Endothelial cell of umbilical vein (primary cell): ENCODE results near the gene APBA3. TPM values are rescaled to one million over a fixed set of nuclear protein-coding genes. Genes with fewer than 3 reads are reported as not detected.

Source experiments
- BruUV-seq: library from RNA; stranded (reverse); fragments of 400-500 nt; replicated peaks from 2 replicates; lab custom pipeline; 2021; lab: Mats Ljungman, UMichigan
- CTCF ChIA-PET: fragments of 300-600, 350-600 bp; sonication (Branson Sonifier 250); formaldehyde crosslinking; loops from one replicate; lab custom pipeline; 2021; ENCODE audit warnings: antibody characterized with exemption, inconsistent platforms; lab: Charles Lee
- POLR2A ChIA-PET: fragments of 300-600, 350-600 bp; sonication (Branson Sonifier 250); formaldehyde crosslinking; loops from one replicate; lab custom pipeline; 2021; ENCODE audit warnings: antibody characterized with exemption, inconsistent platforms; lab: Charles Lee
- DNase-seq: peaks from one replicate; pipeline ENCODE4 v3.0.0-alpha.2; 2011; ENCODE audit warnings: low read depth, low spot score
- FAIRE-seq: peaks from 2 replicates; lab custom pipeline; 2011; peaks lifted over from hg19 to GRCh38; lab: Jason Lieb, UNC
- H2AFZ ChIP-seq: 2 replicates; pipeline ENCODE4 v1.6.0; 2012; ENCODE audit warnings: low read depth, low read length, control low read depth, inconsistent platforms
- H3K27ac ChIP-seq: 2 replicates; pipeline ENCODE4 v1.5.1; 2011; ENCODE audit warnings: low read depth, mild to moderate bottlenecking, control low read depth, low read length, moderate library complexity; ENCODE audit not compliant: insufficient read depth
- H3K27me3 ChIP-seq, 2 experiments: 2 replicates each; pipeline versions ENCODE4 v1.6.0 to v1.6.1; 2011; ENCODE audit warnings: low read length in 2 of 2, mixed read lengths in 1 of 2; ENCODE audit not compliant: control insufficient read depth in 2 of 2, insufficient read depth in 2 of 2
- H3K36me3 ChIP-seq, 2 experiments: 2 replicates in 1 of 2; 3 replicates in 1 of 2; pipeline ENCODE4 v1.5.1; 2011; ENCODE audit warnings: low read length in 2 of 2, mild to moderate bottlenecking in 1 of 2, moderate library complexity in 1 of 2; ENCODE audit not compliant: control insufficient read depth in 2 of 2, insufficient read depth in 2 of 2; ENCODE audit errors: extremely low read depth in 1 of 2
- H3K4me1 ChIP-seq: 3 replicates; pipeline ENCODE4 v1.5.1; 2011; ENCODE audit warnings: mild to moderate bottlenecking, low read length; ENCODE audit not compliant: control insufficient read depth, insufficient read depth; ENCODE audit errors: extremely low read depth
- H3K4me2 ChIP-seq: 2 replicates; pipeline ENCODE4 v1.6.1; 2011; ENCODE audit warnings: low read length, control low read depth, mixed read lengths; ENCODE audit not compliant: insufficient read depth
- H3K4me3 ChIP-seq, 3 experiments: fragments of 200-600 bp in 1 of 3; sonication (generic), shearing (Covaris generic) in 1 of 3; replicated peaks in 1 of 3; 2 replicates each; pipeline ENCODE4 v1.5.1; 2011 to 2016; ENCODE audit warnings: control low read depth in 3 of 3, low read length in 3 of 3, mild to moderate bottlenecking in 2 of 3, inconsistent platforms in 1 of 3, low read depth in 1 of 3, moderate library complexity in 1 of 3; ENCODE audit not compliant: insufficient read depth in 1 of 3
- H3K79me2 ChIP-seq: 2 replicates; pipeline ENCODE4 v1.6.0; 2012; ENCODE audit warnings: low read length, inconsistent platforms; ENCODE audit not compliant: control insufficient read depth, insufficient read depth
- H3K9ac ChIP-seq: replicated peaks from 2 replicates; pipeline ENCODE3; 2011; ENCODE audit warnings: low read length, control low read depth; ENCODE audit not compliant: insufficient read depth; ENCODE audit errors: extremely low read depth
- H3K9me1 ChIP-seq: replicated peaks from 3 replicates; pipeline ENCODE4 v1.6.0; 2011; ENCODE audit warnings: mild to moderate bottlenecking, low read length; ENCODE audit not compliant: control insufficient read depth, insufficient read depth; ENCODE audit errors: extremely low read depth
- H3K9me3 ChIP-seq: replicated peaks from 2 replicates; pipeline ENCODE4 v1.5.1; 2012; ENCODE audit warnings: low read length, inconsistent platforms; ENCODE audit not compliant: control insufficient read depth, insufficient read depth
- H4K20me1 ChIP-seq: replicated peaks from 2 replicates; pipeline ENCODE3; 2011; ENCODE audit warnings: mild to moderate bottlenecking, low read length; ENCODE audit not compliant: control insufficient read depth, insufficient read depth; ENCODE audit errors: extremely low read depth
- CTCF ChIP-seq, 2 donors: IDR thresholded peaks; 1 replicate in 1 of 2; 2 replicates in 1 of 2; pipeline ENCODE4 v1.5.1; 2011; ENCODE audit warnings: low read length in 2 of 2, mild to moderate bottlenecking in 2 of 2, moderate library complexity in 2 of 2, control low read depth in 1 of 2, inconsistent platforms in 1 of 2, low read depth in 1 of 2; ENCODE audit not compliant: insufficient read depth in 1 of 2; ENCODE audit errors: extremely low read depth in 1 of 2
- EZH2 ChIP-seq: IDR thresholded peaks from 2 replicates; pipeline ENCODE4 v1.6.1; 2012; ENCODE audit warnings: borderline replicate concordance, low read depth, mild to moderate bottlenecking, moderate library complexity, low read length, inconsistent platforms; ENCODE audit not compliant: severe bottlenecking
- FOS ChIP-seq: IDR thresholded peaks from 2 replicates; pipeline ENCODE4 v1.6.1; 2011; ENCODE audit warnings: mild to moderate bottlenecking, low read length, moderate library complexity, borderline replicate concordance; ENCODE audit not compliant: insufficient read depth
- GATA2 ChIP-seq: IDR thresholded peaks from 2 replicates; pipeline ENCODE4 v1.7.0; 2011; ENCODE audit warnings: low read depth, mild to moderate bottlenecking, moderate library complexity, mixed read lengths, low read length; ENCODE audit not compliant: insufficient read length, insufficient read depth
- JUN ChIP-seq: IDR thresholded peaks from 2 replicates; pipeline ENCODE4 v1.6.1; 2011; ENCODE audit warnings: borderline replicate concordance, low read depth; ENCODE audit not compliant: insufficient read length, insufficient read depth
- MAX ChIP-seq: IDR thresholded peaks from 2 replicates; pipeline ENCODE4 v1.6.1; 2011; ENCODE audit not compliant: insufficient read depth, insufficient read length
- MYC ChIP-seq: IDR thresholded peaks from one replicate; pipeline ENCODE4 v1.6.1; 2011; ENCODE audit warnings: mild to moderate bottlenecking, low read depth, low read length
- POLR2A ChIP-seq: IDR thresholded peaks from 2 replicates; pipeline ENCODE4 v1.6.1; 2012; ENCODE audit warnings: low read depth, mild to moderate bottlenecking, control low read depth, low read length
- POLR2AphosphoS5 ChIP-seq: IDR thresholded peaks from 2 replicates; pipeline ENCODE4 v1.6.1; 2012; ENCODE audit warnings: low read depth, mild to moderate bottlenecking, control low read depth, low read length, moderate library complexity; ENCODE audit not compliant: insufficient read depth
- dilution Hi-C: fragments of 300-500 bp; cut with MboI; formaldehyde crosslinking; loops from one replicate; pipeline ENCODE4 v1.15.0; 2019; ENCODE audit warnings: low sequenced_read_pairs; ENCODE audit not compliant: extremely low pct_ligation_motif_present
- intact Hi-C: fragments of 100-400 bp; cut with micrococcal nuclease; formaldehyde crosslinking; loops from one replicate; pipeline ENCODE4 v1.10.0; 2022
- polyA plus RNA-seq, 4 experiments: library from polyadenylated mRNA; depleted of rRNA in 3 of 4; stranded (reverse) in 3 of 4; unstranded in 1 of 4; fragments of >200 nt; gene quantifications; 2 replicates each; pipeline versions ENCODE4 v1.2.1 to v1.2.3, GENCODE V29; 2011 to 2012; ENCODE audit warnings: missing spikeins in 1 of 4
- total RNA-seq: library from RNA; stranded (reverse); gene quantifications from 2 replicates; pipeline ENCODE4 v1.2.3, GENCODE V29; 2021

APBA3 gene
- total and polyA plus RNA-seq, 2 donors (not counting 3 experiments of a cell fraction or from before 2014, with no cell fraction given): 23.4 to 25.1 TPM

GRCh38 chr19:3773814-3774515 is 12.5 kb upstream of the APBA3 start:
- dilution Hi-C loops: no loop called here
- DNase-seq (no peak), FAIRE-seq (no peak)
- POLR2A ChIA-PET: no interaction called here
- Histone ChIP-seq H3K9me1 (no peaks in the 10 kb centered on the region), H3K27ac (no peak overlapping the region), H4K20me1 (no peaks in the 10 kb centered on the region), H3K4me2 (no peak overlapping the region), H3K4me3 (no peak overlapping the region), H3K4me1 (no peaks in the 10 kb centered on the region), H3K36me3 (no peaks in the 10 kb centered on the region), H2AFZ (no peak overlapping the region), H3K79me2 (no peaks in the 10 kb centered on the region), H3K27me3 (no peaks in the 10 kb centered on the region), H3K9ac (no peak overlapping the region), H3K9me3 (no peaks in the 10 kb centered on the region)
- no peak for TF ChIP-seq GATA2
- no peak for TF ChIP-seq CTCF (IDR thresholded peaks at IDR 0.05; ENCODE audit: extremely low read depth in 1 of 2, insufficient read depth in 1 of 2, low read depth in 1 of 2, low read length in 2 of 2)
- TF ChIP-seq MAX: no peak
- no peak for TF ChIP-seq MYC
- no peak for TF ChIP-seq EZH2
- no peak for TF ChIP-seq JUN
- TF ChIP-seq POLR2AphosphoS5: no peak
- TF ChIP-seq FOS: no peak
- TF ChIP-seq POLR2A: no peak
- CTCF ChIA-PET: no interaction called here
- intact Hi-C loops: no loop called here
- BruUV-seq: no TSS peak
